ENCODE measurements around the gene HMG20A. TPM values are rescaled to one million over a fixed set of nuclear protein-coding genes. Genes with fewer than 3 reads are reported as not detected.

HMG20A gene
- total and polyA plus RNA-seq, 9 of the 15 experiments (the other 6 are each of a cell fraction or from before 2014, with no cell fraction given): 25.0 to 68.1 (median 38.9) TPM

- no peak for DNase-seq (ENCODE audit: extremely low read depth in 1 of 4, low spot score in 3 of 4)
- Histone ChIP-seq H3K9ac (ENCODE audit: insufficient read depth in 1 of 2, low read depth in 2 of 2, low read length in 2 of 2) (no peak overlapping the region), H3K27ac (ENCODE audit: extremely low read depth, low read depth, low read length) (no peak overlapping the region), H3K9me1 (ENCODE audit: control insufficient read depth, insufficient read depth, low read length) (no peaks in the 10 kb centered on the region), H3K36me3 (ENCODE audit: control insufficient read depth, insufficient read depth, low read length) (no peaks in the 10 kb centered on the region), H3K27me3 (ENCODE audit: control insufficient read depth in 2 of 2, insufficient read depth in 2 of 2, low read length in 2 of 2) (peaks cover 21 to 45% of the 10 kb centered on the region in 2 experiments; a peak in 4 of 5 replicates), H3K9me3 (replicated peaks; ENCODE audit: control insufficient read depth, insufficient read depth, low read depth, low read length) (no peaks in the 10 kb centered on the region), H3K4me2 (ENCODE audit: insufficient read depth, low read length) (no peak overlapping the region), H3K79me2 (ENCODE audit: control insufficient read depth, insufficient read depth, low read length) (no peaks in the 10 kb centered on the region), H3K4me1 (replicated peaks in 1 of 2; ENCODE audit: control insufficient read depth in 2 of 2, insufficient read depth in 2 of 2, low read length in 2 of 2) (0 out of 5 replicates have a peak, but pooled peaks cover 0 to 3% of the 10 kb centered on the region in 2 experiments), H4K20me1 (replicated peaks; ENCODE audit: control insufficient read depth, insufficient read depth, low read length) (no peaks in the 10 kb centered on the region; the same call in 1 of the 2 replicates), H3K4me3 (no peak overlapping the region), H2AFZ (ENCODE audit: low read depth, low read length) (no peak overlapping the region)
- intact Hi-C loops (cut with micrococcal nuclease): no loop called here
- CTCF ChIA-PET (ENCODE audit: low intra/inter-chr PET ratio): no interaction called here
- FAIRE-seq: no peak
- no TSS peak for BruUV-seq (replicated peaks)
- ATAC-seq: no peak
- TF ChIP-seq FOXK1 (CRISPR knock-in tag; IDR thresholded peaks at IDR 0.05; ENCODE audit: borderline replicate concordance): no peak
- TF ChIP-seq PHTF2 (CRISPR knock-in tag; IDR thresholded peaks at IDR 0.05): no peak
- TF ChIP-seq, protein P1, sequence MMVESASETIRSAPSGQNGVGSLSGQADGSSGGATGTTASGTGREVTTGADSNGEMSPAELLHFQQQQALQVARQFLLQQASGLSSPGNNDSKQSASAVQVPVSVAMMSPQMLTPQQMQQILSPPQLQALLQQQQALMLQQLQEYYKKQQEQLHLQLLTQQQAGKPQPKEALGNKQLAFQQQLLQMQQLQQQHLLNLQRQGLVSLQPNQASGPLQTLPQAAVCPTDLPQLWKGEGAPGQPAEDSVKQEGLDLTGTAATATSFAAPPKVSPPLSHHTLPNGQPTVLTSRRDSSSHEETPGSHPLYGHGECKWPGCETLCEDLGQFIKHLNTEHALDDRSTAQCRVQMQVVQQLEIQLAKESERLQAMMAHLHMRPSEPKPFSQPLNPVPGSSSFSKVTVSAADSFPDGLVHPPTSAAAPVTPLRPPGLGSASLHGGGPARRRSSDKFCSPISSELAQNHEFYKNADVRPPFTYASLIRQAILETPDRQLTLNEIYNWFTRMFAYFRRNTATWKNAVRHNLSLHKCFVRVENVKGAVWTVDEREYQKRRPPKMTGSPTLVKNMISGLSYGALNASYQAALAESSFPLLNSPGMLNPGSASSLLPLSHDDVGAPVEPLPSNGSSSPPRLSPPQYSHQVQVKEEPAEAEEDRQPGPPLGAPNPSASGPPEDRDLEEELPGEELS (CRISPR knock-in tag; IDR thresholded peaks at IDR 0.05; ENCODE audit: borderline replicate concordance): no peak
- TF ChIP-seq ZNF766 (CRISPR knock-in tag; conservative IDR thresholded peaks at IDR 0.05): no peak
- no peak for TF ChIP-seq IFI16 (CRISPR knock-in tag; IDR thresholded peaks at IDR 0.05)
- no peak for TF ChIP-seq POLR2B (IDR thresholded peaks at IDR 0.05; ENCODE audit: low read depth, partially characterized antibody)
- no peak for TF ChIP-seq SMAD1 (IDR thresholded peaks at IDR 0.05; ENCODE audit: low read depth, low read length, partially characterized antibody)
- TF ChIP-seq ZNF212 (CRISPR knock-in tag; IDR thresholded peaks at IDR 0.05): no peak
- WGBS (ENCODE audit: insufficient coverage, low coverage, missing lambda C conversion rate): 11% methylated on average over 12 of the region's 12 CpGs
- in situ Hi-C loops (cut with MboI): no loop called here
- POLR2A ChIA-PET: no interaction called here
Measured at GRCh38 chr15:77516786-77517185, 96.1 kb downstream of the HMG20A start.
